T-helper 2 cell treated with Interferon-gamma antibody and Interleukin-4, amounts not matched to agents 100 ng/mL and 5 ng/mL, for 36 hours (primary cell): ENCODE data around the gene PLBD2. TPM values are rescaled to one million over a fixed set of nuclear protein-coding genes. Genes with fewer than 3 reads are reported as not detected.
"Not testable (repeated sequence)": the region's sequence is repeated elsewhere in the genome, so short reads cannot be mapped to it uniquely, and the experiment has no call there.

Experiments used
- intact Hi-C: fragments of 100-400 bp; cut with micrococcal nuclease; formaldehyde crosslinking; loops from one replicate; pipeline ENCODE4 v1.15.1; 2023
- total RNA-seq: library from RNA; stranded (reverse); gene quantifications from 2 replicates; pipeline ENCODE4 v1.2.3, GENCODE V29; 2022

The PLBD2 gene
- total RNA-seq, 1 donor from 2014 or later, result 12.5 TPM

DNA sequence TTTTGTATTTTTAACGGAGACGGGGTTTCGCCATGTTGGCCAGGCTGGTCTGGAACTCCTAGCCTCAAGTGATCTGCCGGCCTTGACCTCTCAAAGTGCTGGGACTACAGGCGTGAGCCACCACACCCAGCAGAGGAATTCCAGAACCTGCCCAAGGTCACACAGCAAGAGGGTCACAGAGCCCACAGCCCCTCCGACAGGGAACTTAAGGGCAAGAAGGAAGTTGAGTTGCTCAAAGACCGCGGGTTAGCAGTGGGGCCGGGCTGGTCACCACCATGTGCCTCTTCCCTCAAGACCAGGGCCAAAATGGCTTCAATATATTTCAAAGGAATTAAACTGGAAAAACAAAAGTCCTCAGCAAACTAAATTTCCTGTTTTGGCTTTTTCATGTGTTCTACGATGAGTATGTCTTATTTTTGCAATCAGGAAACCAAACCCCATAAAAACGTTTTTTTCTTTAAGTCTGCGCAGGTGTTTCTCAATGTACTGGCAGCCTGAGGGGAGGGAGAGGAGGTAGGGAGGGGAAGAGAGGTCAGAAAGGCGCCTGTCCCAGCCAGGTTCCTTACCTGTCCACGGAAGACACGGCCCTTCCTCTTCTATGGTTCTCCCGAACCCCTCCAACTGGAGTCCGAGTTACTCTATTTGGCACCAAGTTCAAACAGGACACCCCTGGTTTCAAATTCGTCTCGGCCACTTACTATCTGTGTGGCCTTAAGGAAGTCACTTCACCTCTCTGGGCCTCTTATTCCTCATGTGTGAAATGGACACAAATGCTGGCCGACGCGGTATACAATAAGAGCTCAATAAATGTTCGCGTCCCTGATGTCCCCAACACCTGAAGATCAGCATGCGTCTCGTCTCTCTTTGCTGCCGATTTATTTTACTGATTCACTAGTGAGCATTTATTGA lies 24.3 kb upstream of the PLBD2 start:
- intact Hi-C loops, result loop anchor here (1.0 to 5.0 kb wide), 2 partner anchors 113 to 127 kb away; partner anchors contain the start of gene TPCN1

GRCh38 chr12:113334786-113335539 lies 23.4 kb upstream of the PLBD2 start, which contains the start of gene SLC8B1:
Gene SLC8B1, minus strand, starts transcription at chr12:113335109. Its CDS starts 2,231 bp downstream, at chr12:113332878.
- intact Hi-C loops, result loop anchor here (1.0 to 5.0 kb wide), 4 partner anchors 23 to 150 kb away; partner anchors contain the start of genes DDX54, PLBD2, RITA1 and TPCN1

- intact Hi-C loops, result no loop called here
Measured at GRCh38 chr12:113339540-113339939, 18.8 kb upstream of the PLBD2 start.

- intact Hi-C loops, result no loop called here
Measured at GRCh38 chr12:113340061-113340460, 18.3 kb upstream of the PLBD2 start.

GRCh38 chr12:113341535-113341934 lies 16.9 kb upstream of the PLBD2 start:
- intact Hi-C loops, result no loop called here

DNA sequence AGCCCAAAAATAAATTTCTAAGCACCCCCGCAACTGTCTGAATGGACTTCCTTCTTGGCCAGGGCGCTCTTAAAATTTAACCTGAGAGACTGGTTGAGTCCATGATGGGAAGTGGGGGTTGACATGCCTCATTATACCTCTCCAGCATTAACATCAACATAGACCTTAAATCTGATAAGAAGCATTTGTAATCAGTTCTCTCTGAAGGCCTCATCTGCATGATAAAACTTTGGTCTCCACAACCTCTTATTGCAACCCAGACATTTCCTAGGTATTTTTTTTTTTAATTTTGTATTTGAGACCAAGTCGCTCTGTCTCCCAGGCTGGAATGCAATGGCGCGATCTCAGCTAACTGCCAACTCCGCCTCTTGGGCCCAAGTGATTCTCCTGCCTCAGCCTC lies 13.1 kb upstream of the PLBD2 start:
- intact Hi-C loops, result no loop called here

GRCh38 chr12:113346353-113346752 lies 12.0 kb upstream of the PLBD2 start:
- intact Hi-C loops, result no loop called here

DNA sequence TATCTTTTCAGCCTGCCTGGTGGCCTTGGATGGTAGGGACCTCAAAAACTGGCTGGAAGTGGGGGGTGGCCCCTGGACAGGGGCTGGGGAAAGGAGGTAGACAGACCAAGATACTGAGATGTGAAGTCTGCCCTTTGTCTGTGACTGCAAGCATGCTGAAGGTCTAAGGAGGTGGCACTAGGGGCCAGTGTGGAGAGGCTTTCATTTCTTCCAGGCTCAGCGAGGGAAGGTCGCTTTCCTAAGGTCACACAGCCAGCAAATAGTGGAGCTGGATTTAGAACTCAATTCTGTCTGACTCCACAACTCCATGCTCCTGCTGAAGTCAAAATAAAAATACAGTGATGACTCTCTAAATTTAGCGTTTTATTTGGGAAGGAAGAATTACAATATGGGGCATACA lies 11.3 kb upstream of the PLBD2 start:
- intact Hi-C loops, result no loop called here

- intact Hi-C loops, result no loop called here
Measured at GRCh38 chr12:113347892-113348291, 10.5 kb upstream of the PLBD2 start.

DNA sequence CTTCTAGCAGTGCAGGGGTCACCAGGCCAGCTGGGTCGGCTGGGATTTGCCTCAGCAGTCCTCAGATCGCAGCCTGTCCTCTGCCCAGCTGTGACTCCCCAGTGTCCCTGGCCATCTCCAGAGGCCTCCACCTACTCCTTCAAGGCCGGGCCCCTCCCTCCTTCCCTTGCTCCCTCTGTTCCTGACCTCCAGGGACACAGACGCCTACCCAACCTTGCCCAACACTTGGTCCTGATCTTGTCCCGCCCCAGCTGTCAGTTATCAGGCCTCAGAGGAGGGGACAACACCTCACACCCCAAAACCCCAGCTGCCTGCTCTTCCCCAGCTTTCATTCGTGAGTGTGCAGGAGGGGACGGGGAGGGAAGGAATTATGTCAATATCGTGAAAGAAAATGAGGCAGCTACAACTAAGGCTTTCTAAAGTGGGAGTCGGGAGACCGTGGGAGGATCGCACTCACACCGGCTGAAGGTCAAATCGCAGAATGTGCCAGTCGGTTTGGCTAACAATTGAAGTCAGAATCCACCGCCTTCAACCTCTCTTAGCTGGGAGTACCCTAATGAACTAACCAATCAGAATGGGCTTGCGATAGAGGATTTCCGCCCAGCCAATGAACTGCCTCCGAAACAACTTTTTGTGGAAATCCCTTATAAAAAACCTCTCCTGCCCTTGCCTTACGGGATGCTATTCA lies 9.4 kb upstream of the PLBD2 start:
- intact Hi-C loops, result no loop called here

GRCh38 chr12:113351089-113351488 lies 7.3 kb upstream of the PLBD2 start:
- intact Hi-C loops, result no loop called here

GRCh38 chr12:113354192-113354591 lies 4.2 kb upstream of the PLBD2 start:
- intact Hi-C loops, result not testable (repeated sequence)

GRCh38 chr12:113359133-113359938 lies 949 bp downstream of the PLBD2 start:
- intact Hi-C loops, result loop anchor here (2.0 to 5.0 kb wide), 3 partner anchors 63 to 382 kb away; partner anchors contain the start of genes OAS2 and SDSL

DNA sequence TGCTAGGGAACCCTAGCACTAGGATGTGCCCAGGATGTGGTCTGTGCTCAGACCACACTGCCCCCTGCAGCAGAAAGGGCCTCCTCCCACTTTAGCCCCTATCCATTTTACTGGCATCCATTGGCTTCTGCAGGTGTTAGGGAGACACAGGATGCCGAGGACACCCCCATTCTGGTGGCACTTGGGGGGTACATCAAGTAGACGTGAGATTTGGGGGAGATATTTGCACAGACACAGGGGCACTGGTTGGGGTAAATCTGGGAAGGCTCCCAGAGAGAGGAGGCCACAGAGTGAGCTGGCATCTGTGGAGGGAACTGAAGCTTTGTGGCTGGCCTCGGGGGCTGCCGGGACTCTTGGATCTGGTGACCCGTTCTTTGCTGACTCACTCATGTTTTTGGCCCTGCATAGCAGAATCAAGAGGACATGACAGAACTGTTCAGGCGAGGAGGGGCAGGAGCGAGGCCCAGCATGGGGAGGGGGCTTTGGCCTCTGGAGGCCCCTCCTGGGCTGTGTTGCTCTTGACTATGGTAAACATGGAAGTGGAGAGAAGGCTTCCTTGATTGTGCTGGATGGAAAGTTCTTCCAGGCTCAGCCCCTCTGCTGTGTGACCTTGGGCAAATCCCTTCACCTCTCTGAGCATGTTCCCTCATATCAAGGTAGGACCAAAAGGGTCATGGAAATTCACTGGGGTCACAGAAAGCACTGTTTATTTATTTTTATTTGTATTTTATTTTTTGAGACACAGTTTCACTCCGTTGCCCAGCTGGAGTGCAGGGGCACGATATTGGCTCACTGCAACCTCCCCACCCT lies 1.8 kb downstream of the PLBD2 start:
- intact Hi-C loops, result loop anchor here (2.0 to 5.0 kb wide), 3 partner anchors 63 to 383 kb away; partner anchors contain the start of genes OAS2 and SDSL

DNA sequence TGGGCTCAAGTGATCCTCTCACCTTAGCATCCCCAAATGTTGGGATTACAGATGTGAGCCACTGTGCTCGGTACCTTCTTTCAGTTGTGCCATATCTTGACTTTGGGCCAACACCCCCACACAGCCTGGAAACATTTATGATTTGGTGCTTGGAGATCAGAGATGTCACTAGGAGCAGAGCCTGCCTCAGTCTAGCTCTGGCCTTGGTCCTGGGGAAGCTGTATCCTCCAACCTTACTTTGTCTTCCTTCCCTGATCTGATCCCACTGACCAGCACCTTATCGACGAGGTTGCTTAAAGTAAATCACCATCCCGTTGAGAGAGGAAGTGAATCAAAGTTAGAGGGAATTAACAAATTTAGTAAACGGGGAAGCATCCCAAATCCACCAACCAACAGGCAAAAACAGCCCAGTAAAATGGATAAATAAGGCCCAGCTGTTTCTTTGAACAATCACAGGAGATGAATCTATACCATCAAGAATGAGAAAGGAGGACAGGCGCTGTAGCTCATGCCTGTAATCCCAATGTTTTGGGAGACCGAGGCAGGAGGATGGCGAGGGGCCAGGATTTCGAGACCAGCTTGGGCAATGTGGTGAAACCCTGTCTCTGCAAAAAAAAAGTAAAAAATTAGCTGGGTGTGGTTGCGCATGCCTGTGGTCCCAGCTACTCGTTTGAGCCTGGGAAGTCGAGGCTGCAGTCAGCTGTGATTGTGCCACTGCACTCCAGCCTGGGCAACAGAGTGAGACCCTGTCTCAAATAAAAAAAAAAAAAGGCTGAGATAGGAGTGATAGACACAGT lies 3.4 kb downstream of the PLBD2 start:
- intact Hi-C loops, result no loop called here

- intact Hi-C loops, result no loop called here
Measured at GRCh38 chr12:113364698-113365097, 6.3 kb downstream of the PLBD2 start.

DNA sequence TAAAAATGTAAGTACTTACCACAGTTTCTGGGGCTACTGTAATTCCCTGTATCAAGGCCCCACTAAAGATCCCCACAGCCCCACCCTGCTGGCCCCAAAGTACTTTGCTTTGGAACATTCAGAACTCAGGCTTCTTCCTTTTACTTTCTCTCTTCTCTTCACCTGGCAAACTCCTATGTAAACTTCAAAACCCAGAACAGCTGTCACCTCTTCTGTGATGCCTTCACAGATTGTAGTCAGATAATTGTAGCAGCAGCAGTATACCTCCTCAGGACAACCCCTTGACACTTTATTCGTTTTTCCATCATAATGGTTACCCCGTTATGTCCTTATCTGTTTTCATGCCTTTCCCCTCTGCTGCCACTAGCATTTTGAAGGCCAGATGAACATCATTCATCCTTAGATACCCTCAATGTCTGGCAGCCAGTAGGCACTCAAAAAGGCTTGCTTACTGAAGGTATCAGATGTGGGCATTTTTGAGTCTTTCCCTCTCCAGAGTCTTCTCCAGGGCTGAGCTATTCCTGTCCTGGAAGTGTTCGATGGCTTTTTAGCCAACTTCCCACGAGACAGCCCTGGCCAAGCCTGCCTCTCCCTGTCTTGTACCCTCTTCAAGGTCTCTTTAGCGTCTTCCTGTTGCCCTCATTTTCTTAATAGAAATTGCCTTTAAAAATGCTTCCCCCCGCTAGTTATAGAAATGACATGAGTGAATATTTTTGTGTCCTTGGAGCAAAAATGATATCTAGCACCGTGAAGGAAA lies 7.4 kb downstream of the PLBD2 start:
- intact Hi-C loops, result no loop called here

DNA sequence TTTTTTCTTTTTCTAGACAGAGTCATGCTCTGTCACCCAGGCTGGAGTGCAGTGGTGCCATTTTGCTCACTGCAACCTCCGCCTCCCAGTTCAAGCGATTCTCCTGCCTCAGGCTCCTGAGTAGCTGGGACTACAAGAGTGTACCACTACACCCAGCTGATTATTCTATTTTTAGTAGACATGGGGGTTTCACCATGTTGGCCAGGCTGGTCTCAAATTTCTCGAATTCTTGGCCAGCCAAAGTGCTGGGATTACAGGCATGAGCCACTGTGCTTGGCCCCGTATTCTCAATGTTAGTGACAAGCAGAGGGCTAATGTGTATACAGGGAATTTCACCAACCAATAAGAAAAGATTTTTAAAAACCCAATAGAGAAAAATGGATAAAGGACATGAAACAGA lies 8.4 kb downstream of the PLBD2 start:
- intact Hi-C loops, result no loop called here
